Neural cell (in vitro differentiated cells): Measurements from ENCODE around the gene SH3BP4.

Experiments used
- CTCF ChIP-seq: fragments of 450-650 bp; IDR thresholded peaks from 2 replicates; pipeline ENCODE4 v1.5.1; 2014; ENCODE audit warnings: antibody characterized with exemption, mild to moderate bottlenecking, moderate library complexity; ENCODE audit not compliant: poor library complexity, severe bottlenecking
- EP300 ChIP-seq: fragments of 450-650 bp; conservative IDR thresholded peaks from 2 replicates; pipeline ENCODE4 v1.6.1; 2014; ENCODE audit warnings: antibody characterized with exemption, mild to moderate bottlenecking, moderate library complexity; ENCODE audit not compliant: poor library complexity, severe bottlenecking
- EZH2 ChIP-seq: fragments of 200-600, 300-800 bp; shearing (Covaris generic), sonication (generic); IDR thresholded peaks from 2 replicates; pipeline ENCODE4 v1.6.1; 2014; ENCODE audit warnings: antibody characterized with exemption, low read length, borderline replicate concordance, mild to moderate bottlenecking; ENCODE audit not compliant: insufficient read depth, poor library complexity, severe bottlenecking
- POLR2AphosphoS5 ChIP-seq: IDR thresholded peaks from 2 replicates; pipeline ENCODE4 v1.6.1; 2012
- SMC3 ChIP-seq: fragments of 450-650 bp; conservative IDR thresholded peaks from 2 replicates; pipeline ENCODE4 v1.6.1; 2014; ENCODE audit warnings: antibody characterized with exemption, mild to moderate bottlenecking, moderate library complexity; ENCODE audit not compliant: poor library complexity
- TAF1 ChIP-seq: IDR thresholded peaks from 2 replicates; pipeline ENCODE4 v1.6.1; 2012; ENCODE audit warnings: low read depth
- TF ChIP-seq, protein P1 (sequence below): IDR thresholded peaks from 2 replicates; pipeline ENCODE4 v1.6.1; 2012; ENCODE audit warnings: borderline replicate concordance

GRCh38 chr2:234970477-234970882 is 18.7 kb downstream of the SH3BP4 start:
- TF ChIP-seq CTCF = no peak
- TF ChIP-seq POLR2AphosphoS5 = no peak
- no peak for TF ChIP-seq EP300
- no peak for TF ChIP-seq TAF1
- TF ChIP-seq SMC3 = no peak
- TF ChIP-seq EZH2 = no peak
- TF ChIP-seq, protein P1, sequence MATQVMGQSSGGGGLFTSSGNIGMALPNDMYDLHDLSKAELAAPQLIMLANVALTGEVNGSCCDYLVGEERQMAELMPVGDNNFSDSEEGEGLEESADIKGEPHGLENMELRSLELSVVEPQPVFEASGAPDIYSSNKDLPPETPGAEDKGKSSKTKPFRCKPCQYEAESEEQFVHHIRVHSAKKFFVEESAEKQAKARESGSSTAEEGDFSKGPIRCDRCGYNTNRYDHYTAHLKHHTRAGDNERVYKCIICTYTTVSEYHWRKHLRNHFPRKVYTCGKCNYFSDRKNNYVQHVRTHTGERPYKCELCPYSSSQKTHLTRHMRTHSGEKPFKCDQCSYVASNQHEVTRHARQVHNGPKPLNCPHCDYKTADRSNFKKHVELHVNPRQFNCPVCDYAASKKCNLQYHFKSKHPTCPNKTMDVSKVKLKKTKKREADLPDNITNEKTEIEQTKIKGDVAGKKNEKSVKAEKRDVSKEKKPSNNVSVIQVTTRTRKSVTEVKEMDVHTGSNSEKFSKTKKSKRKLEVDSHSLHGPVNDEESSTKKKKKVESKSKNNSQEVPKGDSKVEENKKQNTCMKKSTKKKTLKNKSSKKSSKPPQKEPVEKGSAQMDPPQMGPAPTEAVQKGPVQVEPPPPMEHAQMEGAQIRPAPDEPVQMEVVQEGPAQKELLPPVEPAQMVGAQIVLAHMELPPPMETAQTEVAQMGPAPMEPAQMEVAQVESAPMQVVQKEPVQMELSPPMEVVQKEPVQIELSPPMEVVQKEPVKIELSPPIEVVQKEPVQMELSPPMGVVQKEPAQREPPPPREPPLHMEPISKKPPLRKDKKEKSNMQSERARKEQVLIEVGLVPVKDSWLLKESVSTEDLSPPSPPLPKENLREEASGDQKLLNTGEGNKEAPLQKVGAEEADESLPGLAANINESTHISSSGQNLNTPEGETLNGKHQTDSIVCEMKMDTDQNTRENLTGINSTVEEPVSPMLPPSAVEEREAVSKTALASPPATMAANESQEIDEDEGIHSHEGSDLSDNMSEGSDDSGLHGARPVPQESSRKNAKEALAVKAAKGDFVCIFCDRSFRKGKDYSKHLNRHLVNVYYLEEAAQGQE = no peak
